ENCODE data around the gene ATP6V1B1.

DNA sequence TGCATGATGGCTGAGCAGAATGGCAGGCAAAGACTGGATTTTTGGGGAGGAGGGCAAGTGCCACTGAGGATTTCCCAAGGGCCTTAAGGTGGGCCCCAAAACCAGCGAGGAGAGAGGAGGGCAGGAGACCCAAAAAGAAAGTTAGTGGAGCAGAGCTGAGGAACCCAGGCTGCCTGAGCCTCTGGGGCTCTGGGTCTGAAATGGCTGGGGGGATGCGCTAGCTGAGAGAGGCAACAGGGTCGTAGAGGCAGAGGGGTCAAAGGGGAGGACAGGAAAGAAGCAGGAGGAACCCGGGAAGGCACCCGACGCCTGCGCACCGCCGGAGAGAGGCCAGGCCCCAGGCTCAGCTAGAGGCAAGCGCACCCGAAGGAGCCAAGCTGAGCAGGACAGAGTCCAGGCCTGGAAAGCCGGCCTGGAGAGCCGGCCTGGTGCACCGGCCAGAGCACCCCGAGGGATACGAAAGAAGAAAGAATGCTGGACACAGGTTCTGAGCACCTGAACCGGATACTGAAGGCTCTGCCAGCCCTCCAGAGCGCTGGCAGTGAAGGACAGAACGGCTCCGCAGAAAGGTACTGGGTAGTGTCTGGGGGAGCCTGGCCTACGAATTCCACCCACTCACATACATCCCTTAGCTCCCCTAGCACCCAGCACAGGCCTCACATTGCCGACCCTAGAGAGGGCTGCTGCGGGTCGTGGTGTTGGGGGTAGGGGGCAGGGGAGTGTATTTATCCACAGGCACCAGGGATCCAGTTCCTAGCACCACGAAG lies 39.5 kb upstream of the ATP6V1B1 start:
- TF ChIP-seq EZH2phosphoT487 (IDR thresholded peaks at IDR 0.05; ENCODE audit: borderline replicate concordance), result no peak
- TF ChIP-seq, protein P1, sequence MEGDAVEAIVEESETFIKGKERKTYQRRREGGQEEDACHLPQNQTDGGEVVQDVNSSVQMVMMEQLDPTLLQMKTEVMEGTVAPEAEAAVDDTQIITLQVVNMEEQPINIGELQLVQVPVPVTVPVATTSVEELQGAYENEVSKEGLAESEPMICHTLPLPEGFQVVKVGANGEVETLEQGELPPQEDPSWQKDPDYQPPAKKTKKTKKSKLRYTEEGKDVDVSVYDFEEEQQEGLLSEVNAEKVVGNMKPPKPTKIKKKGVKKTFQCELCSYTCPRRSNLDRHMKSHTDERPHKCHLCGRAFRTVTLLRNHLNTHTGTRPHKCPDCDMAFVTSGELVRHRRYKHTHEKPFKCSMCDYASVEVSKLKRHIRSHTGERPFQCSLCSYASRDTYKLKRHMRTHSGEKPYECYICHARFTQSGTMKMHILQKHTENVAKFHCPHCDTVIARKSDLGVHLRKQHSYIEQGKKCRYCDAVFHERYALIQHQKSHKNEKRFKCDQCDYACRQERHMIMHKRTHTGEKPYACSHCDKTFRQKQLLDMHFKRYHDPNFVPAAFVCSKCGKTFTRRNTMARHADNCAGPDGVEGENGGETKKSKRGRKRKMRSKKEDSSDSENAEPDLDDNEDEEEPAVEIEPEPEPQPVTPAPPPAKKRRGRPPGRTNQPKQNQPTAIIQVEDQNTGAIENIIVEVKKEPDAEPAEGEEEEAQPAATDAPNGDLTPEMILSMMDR (conservative IDR thresholded peaks at IDR 0.05; ENCODE audit: low read length), result no peak

Measured in Loucy (cell line).